ENCODE measurements around the gene TMEM217.

- TF ChIP-seq CTCF (conservative IDR thresholded peaks at IDR 0.05) (no peak), ZFX (IDR thresholded peaks at IDR 0.05) (no peak)
Observed at GRCh38 chr6:37261198-37261597, 3.3 kb upstream of the TMEM217 start.
